Neural cell (in vitro differentiated cells): ENCODE data around the gene LIG3. TPM values are rescaled to one million over a fixed set of nuclear protein-coding genes. Genes with fewer than 3 reads are reported as not detected.

Source experiments
- H2AFZ ChIP-seq: fragments of 200-600, 300-800 bp; sonication (generic), shearing (Covaris generic); 2 replicates; pipeline ENCODE4 v1.6.0; 2014; ENCODE audit warnings: low read depth, mild to moderate bottlenecking, antibody characterized with exemption, low read length, moderate library complexity
- H3F3A ChIP-seq: fragments of 200-600 bp; shearing (Covaris generic); 2 replicates; pipeline ENCODE4 v1.6.1; 2016; ENCODE audit warnings: mild to moderate bottlenecking, moderate library complexity, mixed read lengths, antibody characterized with exemption, low read length; ENCODE audit not compliant: insufficient read depth, poor library complexity, severe bottlenecking
- H3K27ac ChIP-seq: fragments of 200-600, 300-800 bp; sonication (generic), shearing (Covaris generic); 2 replicates; pipeline ENCODE4 v1.5.1; 2014; ENCODE audit warnings: mild to moderate bottlenecking, low read length, moderate library complexity
- H3K27me3 ChIP-seq: fragments of 300-800, 200-600 bp; sonication (generic), shearing (Covaris generic); 2 replicates; pipeline ENCODE4 v1.6.0; 2014; ENCODE audit warnings: mild to moderate bottlenecking, low read depth, low read length, moderate library complexity; ENCODE audit not compliant: insufficient read depth
- H3K36me3 ChIP-seq: fragments of 300-800, 200-600 bp; sonication (generic), shearing (Covaris generic); 2 replicates; pipeline ENCODE4 v1.5.1; 2014; ENCODE audit warnings: mild to moderate bottlenecking, antibody characterized with exemption, low read length, moderate library complexity; ENCODE audit not compliant: insufficient read depth
- H3K4me2 ChIP-seq: fragments of 300-800, 200-600 bp; sonication (generic), shearing (Covaris generic); 2 replicates; pipeline ENCODE4 v1.6.0; 2014; ENCODE audit warnings: mild to moderate bottlenecking, low read length
- H3K4me3 ChIP-seq: fragments of 300-800, 200-600 bp; sonication (generic), shearing (Covaris generic); 2 replicates; pipeline ENCODE4 v1.5.1; 2014; ENCODE audit warnings: mild to moderate bottlenecking, low read length, moderate library complexity
- H3K79me2 ChIP-seq: fragments of 200-600 bp; shearing (Covaris generic); replicated peaks from 2 replicates; pipeline ENCODE4 v1.6.0; 2014; ENCODE audit warnings: mild to moderate bottlenecking, low read length, moderate library complexity; ENCODE audit not compliant: insufficient read depth
- H3K9ac ChIP-seq: fragments of 300-800, 200-600 bp; sonication (generic), shearing (Covaris generic); 2 replicates; pipeline ENCODE4 v1.6.1; 2016; ENCODE audit warnings: mild to moderate bottlenecking, low read length, mixed read lengths
- H3K9me2 ChIP-seq: fragments of 200-600 bp; shearing (Covaris generic); 2 replicates; pipeline ENCODE4 v1.6.1; 2016; ENCODE audit warnings: mild to moderate bottlenecking, low read length, mixed read lengths; ENCODE audit not compliant: insufficient read depth
- H3K9me3 ChIP-seq: fragments of 200-600, 300-800 bp; sonication (generic), shearing (Covaris generic); 2 replicates; pipeline ENCODE4 v1.6.1; 2016; ENCODE audit warnings: mild to moderate bottlenecking, mixed run types, low read length, moderate library complexity, mixed read lengths
- H4K20me1 ChIP-seq: fragments of 200-600 bp; shearing (Covaris generic); 2 replicates; pipeline ENCODE4 v1.6.1; 2016; ENCODE audit warnings: mild to moderate bottlenecking, mixed run types; ENCODE audit not compliant: insufficient read depth
- CTCF ChIP-seq: fragments of 450-650 bp; IDR thresholded peaks from 2 replicates; pipeline ENCODE4 v1.5.1; 2014; ENCODE audit warnings: antibody characterized with exemption, mild to moderate bottlenecking, moderate library complexity; ENCODE audit not compliant: poor library complexity, severe bottlenecking
- EP300 ChIP-seq: fragments of 450-650 bp; conservative IDR thresholded peaks from 2 replicates; pipeline ENCODE4 v1.6.1; 2014; ENCODE audit warnings: antibody characterized with exemption, mild to moderate bottlenecking, moderate library complexity; ENCODE audit not compliant: poor library complexity, severe bottlenecking
- EZH2 ChIP-seq: fragments of 200-600, 300-800 bp; shearing (Covaris generic), sonication (generic); IDR thresholded peaks from 2 replicates; pipeline ENCODE4 v1.6.1; 2014; ENCODE audit warnings: antibody characterized with exemption, low read length, borderline replicate concordance, mild to moderate bottlenecking; ENCODE audit not compliant: insufficient read depth, poor library complexity, severe bottlenecking
- MXI1 ChIP-seq: fragments of 450-650 bp; conservative IDR thresholded peaks from 2 replicates; pipeline ENCODE4 v1.6.1; 2014; ENCODE audit warnings: antibody characterized with exemption, mild to moderate bottlenecking; ENCODE audit not compliant: poor library complexity, severe bottlenecking
- POLR2AphosphoS5 ChIP-seq: IDR thresholded peaks from 2 replicates; pipeline ENCODE4 v1.6.1; 2012
- RAD21 ChIP-seq: fragments of 450-650 bp; conservative IDR thresholded peaks from 2 replicates; pipeline ENCODE4 v1.6.1; 2014; ENCODE audit warnings: antibody characterized with exemption, mild to moderate bottlenecking, moderate library complexity
- REST ChIP-seq: IDR thresholded peaks from 2 replicates; pipeline ENCODE4 v1.6.1; 2012; ENCODE audit warnings: borderline replicate concordance
- SMC3 ChIP-seq: fragments of 450-650 bp; conservative IDR thresholded peaks from 2 replicates; pipeline ENCODE4 v1.6.1; 2014; ENCODE audit warnings: antibody characterized with exemption, mild to moderate bottlenecking, moderate library complexity; ENCODE audit not compliant: poor library complexity
- TAF1 ChIP-seq: IDR thresholded peaks from 2 replicates; pipeline ENCODE4 v1.6.1; 2012; ENCODE audit warnings: low read depth
- polyA plus RNA-seq: library from polyadenylated mRNA; depleted of rRNA; stranded (reverse); fragments of >200 nt; gene quantifications from 2 replicates; pipeline ENCODE4 v1.2.3, GENCODE V29; 2014

LIG3 gene
- polyA plus RNA-seq, 1 donor from 2014 or later: 21.8 TPM

GRCh38 chr17:35038453-35038852 lies 58.1 kb downstream of the LIG3 start:
- Histone ChIP-seq H3K4me3 (no peak overlapping the region), H4K20me1 (no peaks in the 10 kb centered on the region), H2AFZ (no peak overlapping the region)

GRCh38 chr17:35041390-35041789 lies 61.1 kb downstream of the LIG3 start:
- Histone ChIP-seq H2AFZ (no peak overlapping the region), H3K4me3 (no peak overlapping the region), H4K20me1 (no peaks in the 10 kb centered on the region), H3K27ac (no peak overlapping the region), H3K79me2 (no peaks in the 10 kb centered on the region), H3K9ac (no peak overlapping the region), H3K4me2 (no peak overlapping the region), H3K9me3 (no peaks in the 10 kb centered on the region), H3F3A (no peaks in the 10 kb centered on the region), H3K27me3 (no peaks in the 10 kb centered on the region), H3K36me3 (no peaks in the 10 kb centered on the region), H3K9me2 (no peaks in the 10 kb centered on the region)
- TF ChIP-seq CTCF: no peak
- TF ChIP-seq EP300: no peak
- TF ChIP-seq TAF1: no peak
- no peak for TF ChIP-seq RAD21
- TF ChIP-seq REST: no peak
- no peak for TF ChIP-seq MXI1
- no peak for TF ChIP-seq SMC3
- TF ChIP-seq POLR2AphosphoS5: no peak
- TF ChIP-seq EZH2: no peak

More at GRCh38 chr17:35038453-35038852, 58.1 kb downstream of the LIG3 start:
- Histone ChIP-seq H3K9ac (no peak overlapping the region), H3K4me2 (no peak overlapping the region), H3K27me3 (no peaks in the 10 kb centered on the region), H3K27ac (no peak overlapping the region), H3K9me3 (no peaks in the 10 kb centered on the region), H3K9me2 (no peaks in the 10 kb centered on the region), H3K79me2 (no peaks in the 10 kb centered on the region), H3F3A (no peaks in the 10 kb centered on the region), H3K36me3 (no peaks in the 10 kb centered on the region)
- TF ChIP-seq EZH2: no peak
- no peak for TF ChIP-seq RAD21
- TF ChIP-seq EP300: no peak
- TF ChIP-seq REST: no peak
- TF ChIP-seq TAF1: no peak
